Left ventricle myocardium superior (tissue), 1 donor: ENCODE measurements around the gene STK32C. TPM values are rescaled to one million over a fixed set of nuclear protein-coding genes. Genes with fewer than 3 reads are reported as not detected.

Experiments used
- ATAC-seq: fragments of 200-7000 bp; cut with Tn5 transposase; one replicate; pipeline ENCODE4 v1.9.1; 2020; ENCODE audit warnings: mild to moderate bottlenecking, moderate library complexity
- DNase-seq: peaks from one replicate; pipeline ENCODE4 v3.0.0-alpha.2; 2020
- intact Hi-C: fragments of 100-400 bp; cut with micrococcal nuclease; formaldehyde crosslinking; loops from one replicate; pipeline ENCODE4 v1.11.0; 2022
- total RNA-seq: library from RNA; stranded (reverse); fragmentation: NEBNext Ultra II Directional; extraction: Animal tissue kit (Norgen Biotek cat#: 25700); gene quantifications from one replicate; pipeline ENCODE4 v1.2.1, GENCODE V29; 2021
- donor health status: DM: no; HTN: yes; CAD: no; lungs with severe emphysema.

The STK32C gene
- total RNA-seq, 1 donor from 2014 or later, result 4.9 TPM

DNA sequence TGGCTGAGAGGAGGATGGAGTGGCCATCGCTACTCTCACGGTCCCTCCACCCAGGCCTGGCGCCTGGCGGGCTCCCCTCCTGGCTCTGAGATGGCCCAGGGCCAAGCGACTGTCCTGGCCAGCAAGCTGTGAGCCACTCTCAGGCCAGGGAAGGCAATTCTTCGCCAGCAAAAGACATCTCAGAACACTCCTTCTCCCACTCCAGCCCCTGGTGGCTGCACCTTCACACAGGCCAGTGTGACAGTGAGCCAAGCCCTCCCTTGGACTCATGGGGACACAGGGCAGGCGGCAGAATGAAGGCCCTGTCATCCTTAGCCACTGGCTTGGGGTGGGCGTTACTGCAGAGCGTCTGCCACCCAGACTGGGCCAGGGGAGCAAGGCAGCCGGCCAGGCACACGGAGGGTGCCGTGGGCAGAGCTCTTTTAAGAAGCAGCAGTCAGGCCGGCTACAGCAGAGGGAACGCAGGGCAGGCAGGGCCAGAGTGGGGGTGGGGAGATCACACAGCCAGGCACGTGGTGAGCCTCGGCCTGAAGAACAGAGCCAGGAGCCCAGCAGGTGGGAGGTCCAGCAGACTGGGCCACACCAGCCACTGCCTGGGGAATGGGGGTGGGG, 14.4 kb downstream of the STK32C start:
- DNase-seq, result no peak
- intact Hi-C loops, result no loop called here
- peak; percentile 77 for ATAC-seq

DNA sequence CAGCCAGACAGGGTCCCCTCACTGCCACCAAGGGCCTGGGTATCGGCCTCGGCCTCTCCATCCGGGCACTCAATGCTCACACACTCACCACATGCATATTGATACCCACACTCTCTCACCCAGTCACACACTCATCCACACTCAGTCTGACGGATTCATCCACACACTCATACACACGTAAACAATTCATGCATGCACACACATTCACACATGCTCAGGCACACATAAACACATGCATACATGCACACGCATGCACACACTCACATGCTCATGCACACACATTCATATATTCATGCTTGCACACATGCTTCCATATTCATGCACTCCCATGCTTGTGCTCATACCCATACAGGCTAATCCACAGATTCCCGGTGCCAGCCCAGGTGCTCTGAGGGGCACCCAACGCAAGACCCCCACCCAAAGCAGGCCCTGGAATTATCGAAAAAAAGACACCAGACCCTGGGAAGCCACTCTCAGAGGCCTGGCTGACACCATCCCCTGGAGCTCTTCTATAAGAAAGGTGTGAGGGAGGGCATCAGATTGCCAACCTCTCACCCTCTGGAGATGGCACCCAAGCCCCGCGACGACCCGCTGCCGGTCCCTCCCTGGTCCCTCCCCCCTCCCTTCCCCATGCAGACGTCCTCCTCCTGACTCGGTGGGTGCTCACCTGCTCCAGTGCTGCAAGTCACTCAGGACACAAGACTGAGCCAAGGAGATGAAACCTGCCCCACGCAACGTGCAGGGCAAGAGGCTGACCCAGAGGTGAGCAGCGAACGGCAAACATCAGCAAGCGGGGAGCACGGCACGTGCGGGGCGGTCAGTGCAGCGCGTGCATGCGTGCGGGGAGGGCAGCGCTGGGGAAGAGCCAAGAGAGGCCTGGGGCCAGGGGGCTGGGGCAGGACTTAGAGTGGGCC, 15.2 kb downstream of the STK32C start:
- DNase-seq (peak; percentile 6), ATAC-seq (no peak)
- intact Hi-C loops, result no loop called here

DNA sequence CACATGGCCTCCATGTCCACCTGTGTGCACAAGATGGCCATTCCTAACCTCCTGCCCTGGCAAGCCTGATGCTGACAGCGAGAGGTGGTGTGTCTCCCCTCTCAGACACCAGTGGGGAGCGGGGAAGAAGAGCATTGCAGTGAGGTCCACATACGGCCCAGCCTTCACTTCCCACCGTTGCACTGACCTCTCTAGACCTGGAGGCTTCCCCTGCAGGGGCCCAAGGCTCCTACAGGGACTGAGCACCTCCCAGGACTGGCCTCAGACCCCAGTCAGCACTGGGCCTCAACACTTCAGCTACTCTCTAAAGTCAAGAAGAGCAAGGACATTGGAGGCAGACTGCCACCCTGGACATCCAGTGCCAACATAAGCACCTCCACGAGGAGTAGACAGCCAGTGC, 15.9 kb downstream of the STK32C start:
- intact Hi-C loops, result no loop called here
- ATAC-seq, result no peak

DNA sequence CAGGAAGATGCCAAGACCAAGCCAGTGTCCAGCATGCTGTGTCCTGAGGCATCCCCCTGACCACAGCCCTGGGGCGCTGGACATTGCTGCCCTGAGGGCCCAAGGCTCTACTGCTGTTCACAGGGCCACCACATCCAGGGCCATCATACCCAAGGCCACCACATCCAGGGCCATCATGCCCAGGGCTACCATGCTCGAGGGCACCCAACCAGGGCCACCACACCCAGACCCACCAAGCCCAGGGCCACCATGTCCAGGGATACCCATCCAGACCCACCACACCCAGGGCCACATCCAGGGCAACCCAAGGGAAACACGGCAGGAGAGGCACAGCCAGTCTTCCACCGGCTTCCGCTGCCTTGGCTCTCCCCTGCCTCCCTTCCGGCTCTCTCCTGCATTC, 17.1 kb downstream of the STK32C start:
- no peak for ATAC-seq
- intact Hi-C loops, result no loop called here
- no peak for DNase-seq

More for the DNA sequence above, 15.9 kb downstream of the STK32C start:
- no peak for DNase-seq

DNA sequence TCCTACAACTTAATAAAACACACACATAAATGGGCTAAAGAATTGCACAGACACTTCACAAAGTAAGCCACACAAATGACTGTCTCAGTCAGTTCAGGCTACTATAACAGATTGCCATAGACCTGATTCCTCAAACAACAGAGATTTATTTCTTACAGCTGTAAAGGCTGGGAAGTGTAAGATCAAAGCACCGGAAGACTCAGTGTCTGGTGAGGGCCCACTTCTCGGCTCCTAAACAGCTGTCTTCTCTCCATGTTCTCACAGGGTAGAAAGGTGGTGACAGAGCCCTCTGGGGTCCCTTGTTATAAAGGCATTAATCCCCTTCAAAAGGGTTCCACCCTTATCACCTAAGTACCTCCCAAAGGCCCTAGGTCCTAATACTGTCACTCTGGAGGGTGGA, 18.3 kb downstream of the STK32C start:
- DNase-seq (no peak), ATAC-seq (no peak)
- intact Hi-C loops, result no loop called here

DNA sequence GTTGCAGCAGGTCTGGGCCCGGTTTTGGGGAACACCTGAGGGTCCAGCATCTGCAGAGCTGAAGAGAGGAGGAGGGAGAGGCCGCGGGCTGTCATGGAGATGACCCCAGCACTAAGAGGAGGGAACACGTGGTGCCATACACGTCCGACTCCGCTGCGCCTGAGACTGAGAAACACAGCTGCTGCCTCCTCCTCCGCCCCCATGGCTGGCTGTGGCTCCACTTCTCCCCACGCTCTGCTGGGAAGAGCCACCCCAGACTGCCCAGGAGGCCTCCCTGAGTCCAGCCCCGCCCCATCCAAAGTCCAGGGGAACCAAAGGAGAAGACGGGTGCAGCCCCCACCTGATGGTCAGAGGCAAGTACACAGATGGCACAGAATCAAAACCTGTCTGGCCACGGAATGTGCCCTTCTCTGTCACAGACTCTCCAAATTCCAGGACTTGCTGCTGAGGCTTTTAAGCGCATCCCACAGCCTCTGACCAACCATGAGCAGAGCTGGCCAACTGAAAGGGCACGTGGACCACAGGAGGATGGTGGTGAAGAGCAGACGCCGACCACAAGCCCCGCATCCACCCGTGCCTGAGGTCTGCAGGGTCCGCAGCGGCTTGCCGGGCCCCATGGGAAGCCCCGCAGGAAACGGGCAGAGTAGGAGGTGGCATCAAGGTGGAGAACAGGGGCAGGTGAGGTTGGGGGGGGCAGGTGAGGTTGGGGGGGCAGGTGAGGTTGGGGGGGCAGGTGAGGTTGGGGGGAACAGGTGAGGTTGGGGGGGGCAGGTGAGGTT, 24.0 kb downstream of the STK32C start:
- intact Hi-C loops, result no loop called here
- no peak for ATAC-seq
- DNase-seq, result peak; percentile 18

DNA sequence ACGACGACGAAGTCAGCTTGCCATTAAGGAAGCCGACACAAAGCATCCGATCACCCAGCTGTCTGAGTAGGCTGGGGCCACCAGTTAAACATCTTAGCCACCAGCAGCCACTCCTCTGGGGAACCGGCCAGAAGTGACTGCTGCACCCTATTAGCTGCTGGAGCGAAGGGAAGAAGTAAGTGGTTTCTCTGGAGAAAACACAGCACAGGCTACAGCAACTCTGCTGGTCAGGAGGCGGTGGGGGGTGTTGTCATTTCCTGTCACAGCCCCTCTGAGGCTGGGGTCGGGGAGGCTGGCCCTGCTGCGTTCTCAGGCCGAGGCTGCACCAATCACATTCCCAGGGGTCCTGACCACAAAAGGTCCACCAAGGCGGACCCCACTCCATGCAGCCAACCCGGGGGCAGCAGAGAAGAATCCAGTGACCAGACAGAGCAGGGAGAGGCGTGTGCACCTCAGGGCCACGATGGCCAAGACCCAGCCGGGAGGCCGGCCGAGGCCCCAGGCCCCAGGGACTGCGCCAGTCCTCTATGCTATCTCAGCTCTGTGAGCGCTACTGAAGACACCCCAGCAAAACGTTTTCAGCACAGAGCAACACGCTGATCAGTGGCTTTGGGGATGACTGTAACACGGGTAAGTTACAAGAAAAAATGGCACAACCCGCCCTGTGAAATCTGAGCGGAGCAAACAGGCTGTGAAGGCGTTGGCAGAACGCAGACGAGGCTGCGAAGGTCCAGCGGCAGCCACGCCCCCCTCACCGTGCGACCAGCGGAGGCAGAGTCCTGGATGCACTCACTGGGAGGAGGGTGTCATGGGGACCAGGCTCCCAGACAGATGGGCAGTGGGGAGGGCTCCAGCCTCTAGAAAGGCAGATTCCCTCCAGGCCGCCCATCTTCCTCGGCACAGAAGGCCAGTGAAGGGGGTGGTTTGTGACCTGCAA, 24.8 kb downstream of the STK32C start:
- no peak for ATAC-seq
- DNase-seq, result peak; percentile 23
- intact Hi-C loops, result no loop called here

DNA sequence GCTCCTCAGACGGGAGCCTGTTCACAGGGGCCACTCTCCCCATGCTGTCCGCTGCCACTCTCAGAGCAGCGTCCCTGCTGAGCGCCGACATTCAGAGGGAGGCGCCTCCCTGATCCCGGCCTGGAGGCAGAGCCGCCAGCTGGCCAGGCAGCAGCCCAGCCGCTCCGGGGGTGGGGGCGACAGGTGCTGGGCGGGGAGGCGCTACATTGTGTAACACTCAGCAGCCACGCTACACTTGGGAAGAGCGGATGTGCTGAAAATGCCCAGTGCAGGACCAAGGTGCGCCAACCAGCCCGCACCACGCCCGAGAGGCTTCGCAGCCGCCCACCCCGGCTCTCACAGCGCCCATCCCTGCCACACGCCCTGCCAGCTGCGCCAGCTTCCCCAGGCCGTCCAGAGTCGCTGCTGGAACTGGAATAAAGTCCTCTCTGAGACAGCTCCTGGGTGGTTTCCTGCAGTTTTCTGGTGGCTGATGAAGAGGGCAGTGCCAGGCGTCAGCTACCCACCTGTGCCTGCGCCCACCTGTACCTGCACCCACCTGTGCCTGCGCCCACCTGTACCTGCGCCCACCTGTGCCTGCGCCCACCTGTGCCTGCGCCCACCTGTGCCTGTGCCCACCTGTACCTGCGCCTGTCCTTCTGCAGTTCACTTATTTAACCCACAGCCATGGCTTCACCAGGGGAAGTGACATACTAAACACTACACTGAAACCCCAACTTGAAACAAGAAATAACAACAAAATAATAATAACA, 25.7 kb downstream of the STK32C start:
- intact Hi-C loops, result no loop called here
- DNase-seq (peak; percentile 16), ATAC-seq (no peak)

DNA sequence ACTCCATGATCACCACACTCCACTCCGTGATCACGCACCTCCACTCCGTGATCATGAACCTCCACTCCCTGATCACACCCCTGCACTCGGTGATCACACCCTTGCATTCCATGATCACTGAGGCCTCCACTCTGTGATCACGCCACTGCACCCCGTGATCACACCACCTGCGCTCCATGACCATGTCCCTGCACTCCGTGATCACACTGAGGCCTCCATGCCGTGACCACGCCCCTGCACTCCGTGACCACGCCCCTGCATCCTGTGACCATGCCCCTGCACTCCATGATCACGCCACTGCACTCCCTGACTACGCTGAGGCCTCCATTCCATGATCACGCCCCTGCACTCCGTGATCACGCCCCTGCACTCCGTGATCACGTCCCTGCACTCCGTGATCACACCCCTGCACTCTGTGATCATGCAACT, 27.1 kb downstream of the STK32C start:
- intact Hi-C loops, result no loop called here
- peak; percentile 20 for DNase-seq
- ATAC-seq, result no peak

DNA sequence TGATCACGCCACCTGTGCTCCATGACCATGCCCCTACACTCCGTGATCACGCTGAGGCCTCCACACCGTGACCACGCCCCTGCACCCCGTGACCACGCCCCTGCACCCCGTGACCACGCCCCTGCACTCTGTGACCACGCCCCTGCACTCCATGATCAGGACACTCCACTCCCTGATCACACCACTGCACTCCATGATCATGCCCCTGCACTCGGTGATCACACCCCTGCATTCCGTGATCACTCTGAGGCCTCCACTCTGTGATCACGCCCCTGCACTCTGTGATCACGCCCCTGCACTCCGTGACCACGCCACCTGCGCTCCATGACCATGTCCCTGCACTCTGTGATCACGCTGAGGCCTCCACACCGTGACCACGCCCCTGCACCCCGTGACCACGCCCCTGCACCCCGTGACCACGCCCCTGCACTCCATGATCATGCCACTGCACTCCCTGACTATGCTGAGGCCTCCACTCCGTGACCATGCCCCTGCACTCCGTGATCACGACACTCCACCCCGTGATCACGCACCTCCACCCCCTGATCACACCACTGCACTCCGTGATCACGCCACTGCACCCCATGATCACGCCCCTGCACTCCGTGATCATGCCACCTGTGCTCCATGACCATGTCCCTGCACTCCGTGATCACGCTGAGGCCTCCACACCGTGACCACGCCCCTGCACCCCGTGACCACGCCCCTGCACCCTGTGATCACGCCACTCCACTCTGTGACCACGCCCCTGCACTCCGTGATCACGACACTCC, 27.7 kb downstream of the STK32C start:
- DNase-seq (no peak), ATAC-seq (no peak)
- intact Hi-C loops, result no loop called here

DNA sequence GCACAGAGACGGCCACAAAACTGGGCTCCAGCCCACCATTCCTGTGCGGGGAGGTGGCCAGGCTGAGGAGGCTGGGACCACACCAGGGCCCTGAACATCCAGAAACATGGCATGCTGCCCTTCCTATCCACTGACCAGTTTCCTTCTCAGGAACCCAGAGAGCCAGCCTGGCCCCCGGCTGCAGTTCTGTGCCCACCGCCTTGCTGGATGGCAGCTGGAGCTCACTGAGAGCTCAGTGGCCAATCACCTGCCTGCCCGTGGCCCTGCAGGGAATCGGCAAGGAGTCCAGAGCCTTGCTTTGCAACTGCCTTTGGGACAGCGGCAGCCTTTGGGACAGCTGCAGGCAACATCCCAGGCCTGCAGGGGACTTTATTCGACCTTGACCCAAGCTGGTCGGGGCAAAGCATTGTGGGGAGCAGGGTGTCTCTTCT, 30.4 kb downstream of the STK32C start:
- DNase-seq, result peak; percentile 19
- no peak for ATAC-seq
- intact Hi-C loops, result no loop called here

DNA sequence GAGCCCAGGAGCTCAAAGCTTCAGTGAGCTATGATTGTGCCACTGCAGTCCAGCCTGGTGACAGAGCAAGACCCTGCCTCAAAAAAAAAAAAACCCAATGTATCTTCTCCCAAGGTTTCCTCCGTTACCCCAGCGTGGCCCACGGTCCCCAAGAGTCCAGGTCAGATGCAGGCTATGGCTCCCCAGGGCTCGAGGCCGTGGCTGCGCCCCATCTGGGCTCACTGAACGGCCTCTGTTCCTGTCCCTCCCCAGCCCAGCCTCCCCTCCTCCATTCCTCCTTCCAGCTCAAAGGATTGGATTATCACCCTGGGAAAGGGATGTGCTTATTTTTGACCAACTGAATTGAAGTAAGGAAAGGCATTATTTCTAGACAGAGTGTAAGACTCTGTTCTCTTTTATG, 31.0 kb downstream of the STK32C start:
- intact Hi-C loops, result no loop called here
- DNase-seq (no peak), ATAC-seq (no peak)

DNA sequence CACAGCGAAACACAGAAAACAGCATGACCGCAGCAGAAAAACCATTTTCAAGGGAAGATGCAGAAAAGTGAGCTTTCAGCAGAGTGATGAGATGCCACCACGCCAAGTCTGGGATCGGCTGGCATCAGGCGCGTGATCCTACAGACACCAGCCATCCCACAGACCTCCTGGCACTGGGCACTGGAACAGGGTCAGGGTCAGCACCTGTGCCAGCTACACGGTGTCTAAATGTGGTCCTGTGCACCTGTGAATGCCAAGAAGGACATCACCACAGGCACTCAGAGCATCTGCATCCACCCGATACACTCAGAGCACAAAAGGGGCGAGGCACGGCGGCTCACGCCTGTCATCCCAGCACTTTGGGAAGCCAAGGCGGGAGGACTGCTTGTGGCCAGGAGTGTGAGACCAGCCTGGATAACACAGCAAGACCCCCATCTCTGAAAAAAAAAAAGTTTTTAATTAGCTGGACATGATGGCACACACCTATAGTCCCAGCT, 31.5 kb downstream of the STK32C start:
- DNase-seq (peak; percentile 9), ATAC-seq (no peak)
- intact Hi-C loops, result no loop called here

DNA sequence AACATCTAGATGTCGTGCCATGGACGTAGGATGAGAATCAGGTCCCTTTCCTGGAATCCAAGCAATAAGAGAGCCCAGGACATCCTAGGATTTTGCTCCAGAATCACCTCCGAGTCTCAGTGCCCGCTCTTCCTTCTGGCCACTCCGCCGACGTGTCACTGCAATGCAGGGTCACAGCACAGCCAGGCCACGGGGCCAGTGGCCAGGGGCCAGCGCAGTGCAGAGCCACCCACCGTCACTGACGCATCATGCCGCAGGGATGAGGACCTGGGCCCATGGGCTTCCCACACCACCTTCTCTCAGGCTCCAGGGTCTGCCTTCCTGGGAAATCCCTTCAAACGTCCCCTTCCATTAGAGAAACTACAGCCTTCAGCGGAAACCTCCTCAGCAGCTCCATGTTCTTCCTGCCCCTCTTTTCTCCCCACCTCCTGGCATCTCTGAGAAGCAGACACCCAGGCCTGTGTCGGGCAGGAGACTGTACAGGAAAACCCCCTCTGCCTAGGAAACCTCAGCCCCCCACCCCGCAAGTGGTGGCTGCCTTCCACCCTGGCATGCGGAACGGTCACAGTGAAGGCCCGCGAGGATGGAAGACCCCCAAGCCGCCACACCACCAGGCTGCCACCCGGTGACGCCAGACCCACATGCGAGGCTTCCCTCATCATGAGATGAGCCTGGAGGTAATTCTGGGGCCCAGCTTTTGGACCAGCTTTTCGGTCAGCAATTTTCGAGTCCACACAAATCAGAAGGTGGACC, 32.1 kb downstream of the STK32C start:
- peak; percentile 17 for DNase-seq
- intact Hi-C loops, result no loop called here
- ATAC-seq, result no peak

DNA sequence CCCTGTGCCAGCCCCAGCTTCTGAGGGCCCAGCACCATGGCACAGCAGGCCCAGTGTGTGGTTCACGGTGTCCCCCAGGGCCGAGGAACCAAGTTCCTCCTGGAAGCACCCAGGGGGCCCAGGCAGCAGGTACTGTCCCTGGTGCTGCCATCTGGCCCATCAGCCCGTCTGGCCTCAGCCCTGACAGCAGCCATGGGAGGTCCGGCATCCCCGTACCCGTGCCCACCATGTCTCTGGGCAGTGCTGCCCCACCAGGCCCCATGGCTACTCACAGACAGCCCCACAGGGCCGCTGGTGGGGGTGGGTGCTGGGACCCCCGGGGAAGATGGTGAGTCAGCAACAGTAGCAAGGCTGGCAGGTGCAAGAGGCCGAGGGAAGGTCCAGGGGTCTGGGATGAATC, 32.8 kb downstream of the STK32C start:
- ATAC-seq (no peak), DNase-seq (peak; percentile 13)
- intact Hi-C loops, result no loop called here

DNA sequence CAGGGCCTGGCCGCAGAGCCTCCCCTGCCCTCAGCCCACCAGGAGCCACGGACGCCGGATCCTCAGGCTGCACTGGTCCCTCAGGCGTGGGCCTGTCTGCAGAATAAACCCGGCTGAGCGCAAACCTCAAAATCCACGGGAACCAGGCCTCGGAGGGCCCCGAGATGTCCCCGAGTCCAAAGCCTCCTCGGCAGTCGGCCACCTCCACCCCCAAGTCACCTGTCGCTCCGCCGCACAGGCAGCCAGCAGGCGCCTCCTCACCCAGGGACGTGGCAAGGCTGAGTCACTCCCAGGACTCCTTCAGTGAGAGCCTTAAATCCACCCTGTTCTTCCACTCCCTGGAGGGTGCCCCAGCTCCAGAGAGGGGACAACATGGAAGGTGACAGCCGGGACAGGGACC, 33.2 kb downstream of the STK32C start:
- intact Hi-C loops, result no loop called here
- DNase-seq (peak; percentile 15), ATAC-seq (no peak)

DNA sequence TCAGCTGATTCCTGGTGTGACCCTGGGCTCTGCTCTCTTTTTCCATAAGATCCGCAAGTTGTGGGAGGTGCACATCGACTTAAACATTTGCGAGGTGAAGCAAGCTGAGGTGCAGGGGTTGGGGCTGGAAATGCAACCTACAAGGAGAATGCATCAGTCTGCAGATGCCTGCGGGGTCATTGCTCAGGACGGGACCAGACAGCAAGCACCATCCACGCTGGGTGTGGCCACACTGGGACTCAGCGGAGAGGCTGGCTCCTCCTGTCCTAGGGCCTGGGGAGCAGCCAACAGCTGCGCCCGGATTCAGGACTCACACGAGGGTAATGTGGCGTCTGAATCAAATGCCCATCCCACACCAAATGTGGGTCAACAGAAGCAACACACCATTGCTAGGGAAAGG, 33.8 kb downstream of the STK32C start:
- intact Hi-C loops, result no loop called here
- ATAC-seq (no peak), DNase-seq (peak; percentile 12)
